ENCODE results near the gene LRAT.
"Not testable (repeated sequence)": the region's sequence is repeated elsewhere in the genome, so short reads cannot be mapped to it uniquely, and the experiment has no call there.

- not testable (repeated sequence) for TF ChIP-seq CTCF, POLR2A (IDR thresholded peaks at IDR 0.05)
Measured at GRCh38 chr4:154723601-154724000, 20.2 kb upstream of the LRAT start.

All from heart left ventricle (tissue), 13 donors.